Left lung (tissue), 10 donors: ENCODE data around the gene ZP2. TPM values are rescaled to one million over a fixed set of nuclear protein-coding genes. Genes with fewer than 3 reads are reported as not detected.

Experiments used
- ATAC-seq: fragments of 200-7000 bp; cut with Tn5 transposase; one replicate; pipeline ENCODE4 v1.9.1; 2020; ENCODE audit warnings: moderate library complexity
- DNase-seq, 4 donors: peaks; one replicate each; pipeline ENCODE4 v3.0.0-alpha.2; 2013 to 2020
- H3K27ac ChIP-seq, 2 donors: fragments of 200-600 bp; sonication (generic) in 1 of 2; one replicate each; pipeline versions ENCODE4 v1.5.0 to v1.8.0; 2020 to 2021
- H3K27me3 ChIP-seq, 2 donors: fragments of 200-600 bp; sonication (generic) in 1 of 2; one replicate each; pipeline versions ENCODE4 v1.5.0 to v1.8.0; 2020 to 2021
- H3K36me3 ChIP-seq, 2 donors: fragments of 200-600 bp; sonication (generic) in 1 of 2; one replicate each; pipeline versions ENCODE4 v1.5.0 to v1.8.0; 2020 to 2021
- H3K4me1 ChIP-seq, 2 donors: fragments of 200-600 bp; one replicate each; pipeline ENCODE4 v1.8.0; 2021
- H3K4me3 ChIP-seq, 2 donors: fragments of 200-600 bp; sonication (generic) in 1 of 2; one replicate each; pipeline versions ENCODE4 v1.5.0 to v1.8.0; 2020 to 2021; ENCODE audit warnings: mild to moderate bottlenecking in 1 of 2
- H3K9me3 ChIP-seq, 2 donors: fragments of 200-600 bp; sonication (generic) in 1 of 2; one replicate each; pipeline versions ENCODE4 v1.5.0 to v1.8.0; 2020 to 2021
- intact Hi-C, 2 donors: fragments of 100-400 bp; cut with DNase I; formaldehyde crosslinking; loops; one replicate each; pipeline versions ENCODE4 v1.11.2 to v1.14.2; 2022
- polyA plus RNA-seq, 6 donors: library from polyadenylated mRNA; unstranded; fragments of 120-200 nt; gene quantifications; one replicate each; pipeline ENCODE4 v1.2.1, GENCODE V29; 2013; ENCODE audit not compliant: insufficient read length in 6 of 6
- total RNA-seq, 2 donors: library from RNA; stranded (reverse); fragmentation: NEBNext Ultra II Directional; extraction: Animal tissue kit (Norgen Biotek cat#: 25700); gene quantifications; one replicate each; pipeline ENCODE4 v1.2.1, GENCODE V29; 2021
- TF ChIP-seq, protein P1 (sequence below), 2 donors: fragments of 200-600 bp; sonication (generic) in 1 of 2; IDR thresholded peaks; one replicate each; pipeline versions ENCODE4 v1.5.0 to v1.8.0; 2021; ENCODE audit warnings: antibody characterized with exemption in 2 of 2
- donor health status: DM: no; HTN: yes; CAD: no.
- donor health status: DM: no; HTN: no; CAD: no.

Gene ZP2
- total and polyA plus RNA-seq, 8 donors = 1.9 to 6.4 (median 2.8) TPM; not detected in 2

DNA sequence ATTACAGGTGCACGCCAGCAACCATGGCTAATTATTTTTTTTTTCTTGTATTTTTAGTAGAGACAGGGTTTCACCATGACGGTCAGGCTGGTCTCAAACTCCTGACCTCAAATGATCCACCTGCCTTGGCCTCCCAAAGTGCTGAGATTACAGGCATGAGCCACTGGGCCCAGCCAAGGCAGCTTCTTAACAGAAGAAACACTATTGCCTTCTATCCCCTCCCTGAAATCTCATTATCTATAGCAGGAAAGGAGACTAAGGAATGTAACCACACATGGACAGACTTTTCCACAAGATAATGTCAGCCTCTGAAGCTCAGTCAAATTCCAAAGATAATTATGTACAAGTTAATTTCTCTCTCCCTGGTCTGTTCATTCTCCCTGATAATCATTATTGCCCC, 5.7 kb upstream of the ZP2 start:
- no peaks in the 10 kb centered on the region for H3K9me3 ChIP-seq
- DNase-seq (no peak), ATAC-seq (no peak)
- H3K27ac ChIP-seq = no peak overlapping the region
- TF ChIP-seq, protein P1, sequence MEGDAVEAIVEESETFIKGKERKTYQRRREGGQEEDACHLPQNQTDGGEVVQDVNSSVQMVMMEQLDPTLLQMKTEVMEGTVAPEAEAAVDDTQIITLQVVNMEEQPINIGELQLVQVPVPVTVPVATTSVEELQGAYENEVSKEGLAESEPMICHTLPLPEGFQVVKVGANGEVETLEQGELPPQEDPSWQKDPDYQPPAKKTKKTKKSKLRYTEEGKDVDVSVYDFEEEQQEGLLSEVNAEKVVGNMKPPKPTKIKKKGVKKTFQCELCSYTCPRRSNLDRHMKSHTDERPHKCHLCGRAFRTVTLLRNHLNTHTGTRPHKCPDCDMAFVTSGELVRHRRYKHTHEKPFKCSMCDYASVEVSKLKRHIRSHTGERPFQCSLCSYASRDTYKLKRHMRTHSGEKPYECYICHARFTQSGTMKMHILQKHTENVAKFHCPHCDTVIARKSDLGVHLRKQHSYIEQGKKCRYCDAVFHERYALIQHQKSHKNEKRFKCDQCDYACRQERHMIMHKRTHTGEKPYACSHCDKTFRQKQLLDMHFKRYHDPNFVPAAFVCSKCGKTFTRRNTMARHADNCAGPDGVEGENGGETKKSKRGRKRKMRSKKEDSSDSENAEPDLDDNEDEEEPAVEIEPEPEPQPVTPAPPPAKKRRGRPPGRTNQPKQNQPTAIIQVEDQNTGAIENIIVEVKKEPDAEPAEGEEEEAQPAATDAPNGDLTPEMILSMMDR (IDR thresholded peaks at IDR 0.05) = no peak
- H3K4me3 ChIP-seq = no peak overlapping the region
- peaks cover 0 to 9% of the 10 kb centered on the region in 2 donors for H3K27me3 ChIP-seq
- H3K36me3 ChIP-seq = no peaks in the 10 kb centered on the region
- peaks cover 0 to 3% of the 10 kb centered on the region in 2 donors for H3K4me1 ChIP-seq
- intact Hi-C loops = no loop called here

DNA sequence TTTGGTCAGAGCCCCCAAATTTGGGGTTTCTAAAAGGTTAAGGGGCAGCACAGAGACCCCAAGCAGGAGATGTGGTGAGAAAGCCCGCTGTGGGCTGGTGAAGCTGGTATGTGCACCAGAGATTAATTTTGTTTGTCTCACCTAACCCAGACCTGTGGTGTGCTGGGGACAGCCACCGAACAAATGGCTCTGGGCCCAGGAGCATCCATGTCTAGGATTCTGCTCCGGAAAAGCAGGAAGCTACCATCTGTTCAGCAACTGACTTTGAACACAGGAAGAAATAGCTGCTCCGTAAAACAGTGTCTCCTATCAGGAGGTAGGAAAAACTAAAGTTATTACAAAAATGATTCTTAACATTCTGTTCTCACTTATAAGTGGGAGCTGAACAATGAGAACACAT, 2.7 kb upstream of the ZP2 start:
- intact Hi-C loops = no loop called here
- TF ChIP-seq, protein P1 (IDR thresholded peaks at IDR 0.05) = no peak
- no peaks in the 10 kb centered on the region for H3K36me3 ChIP-seq
- no peak overlapping the region for H3K4me3 ChIP-seq
- H3K27ac ChIP-seq = no peak overlapping the region
- peaks cover 0 to 9% of the 10 kb centered on the region in 2 donors for H3K27me3 ChIP-seq
- ATAC-seq = no peak
- no peak for DNase-seq
- H3K4me1 ChIP-seq = no peaks in the 10 kb centered on the region
- H3K9me3 ChIP-seq = no peaks in the 10 kb centered on the region

DNA sequence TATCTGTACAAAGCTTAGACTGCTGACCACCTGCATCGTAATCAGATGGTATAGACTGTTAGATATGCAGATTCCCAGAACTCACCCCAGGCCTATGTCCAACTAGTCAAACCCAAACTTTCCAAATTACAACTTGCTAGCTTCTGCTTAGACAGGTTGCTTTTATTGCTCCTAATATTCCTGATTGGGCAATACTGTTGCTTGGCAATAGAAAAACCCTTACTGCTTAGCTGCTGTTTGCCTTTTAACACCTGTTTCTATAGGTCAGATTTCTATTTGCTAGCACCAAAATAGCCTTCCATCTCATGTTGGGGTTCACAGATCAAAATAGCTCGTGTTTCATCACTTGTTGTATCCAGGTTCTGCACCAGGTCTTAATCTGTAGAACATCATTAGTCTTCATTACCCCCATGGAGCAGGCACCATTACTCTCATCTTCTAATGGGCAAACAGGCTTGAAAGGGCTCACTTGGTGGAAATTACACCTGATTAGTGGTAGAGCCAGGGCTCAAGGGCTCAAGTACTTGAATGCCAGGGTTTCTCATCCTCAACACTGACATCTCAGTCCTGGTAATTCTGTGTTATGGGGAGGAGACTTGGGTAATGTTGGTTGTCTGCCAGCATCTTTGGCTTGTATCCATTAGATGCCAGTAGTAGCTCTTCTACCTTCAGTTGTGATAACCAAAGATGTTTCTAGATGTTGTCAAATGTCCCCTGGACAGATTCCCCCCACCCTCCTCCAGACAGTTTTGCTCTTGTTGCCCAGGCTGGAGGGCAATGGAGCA, 2.7 kb downstream of the ZP2 start:
- no peaks in the 10 kb centered on the region for H3K36me3 ChIP-seq
- no peaks in the 10 kb centered on the region for H3K27me3 ChIP-seq
- TF ChIP-seq, protein P1 (IDR thresholded peaks at IDR 0.05) = no peak
- intact Hi-C loops = no loop called here
- DNase-seq (no peak), ATAC-seq (no peak)
- H3K27ac ChIP-seq = no peak overlapping the region
- H3K4me1 ChIP-seq = no peaks in the 10 kb centered on the region
- H3K4me3 ChIP-seq = no peak overlapping the region
- no peaks in the 10 kb centered on the region for H3K9me3 ChIP-seq

DNA sequence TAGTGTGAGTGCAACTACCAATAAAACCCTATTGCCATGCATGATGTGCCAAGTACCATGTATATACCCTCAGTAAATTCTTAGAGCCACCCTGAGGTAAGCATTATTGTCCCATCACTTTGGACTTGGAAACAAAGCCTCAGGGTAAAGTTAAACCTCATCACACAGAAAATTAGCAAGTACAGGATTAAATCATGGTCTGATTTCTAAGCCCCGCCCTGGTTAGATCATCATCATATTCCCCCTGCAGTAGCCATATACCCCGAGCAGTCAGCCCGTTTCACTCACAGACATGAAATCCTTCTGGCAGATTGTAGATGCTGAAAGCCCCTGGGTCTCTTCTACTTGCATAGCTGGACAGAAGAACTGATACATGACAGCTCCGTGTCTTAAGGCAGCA, 4.8 kb downstream of the ZP2 start:
- Histone ChIP-seq H3K27ac (no peak overlapping the region), H3K4me1 (no peaks in the 10 kb centered on the region), H3K27me3 (no peaks in the 10 kb centered on the region), H3K36me3 (no peaks in the 10 kb centered on the region), H3K9me3 (no peaks in the 10 kb centered on the region), H3K4me3 (no peak overlapping the region)
- no peak for ATAC-seq
- TF ChIP-seq, protein P1 (IDR thresholded peaks at IDR 0.05) = no peak
- intact Hi-C loops = no loop called here
- no peak for DNase-seq

DNA sequence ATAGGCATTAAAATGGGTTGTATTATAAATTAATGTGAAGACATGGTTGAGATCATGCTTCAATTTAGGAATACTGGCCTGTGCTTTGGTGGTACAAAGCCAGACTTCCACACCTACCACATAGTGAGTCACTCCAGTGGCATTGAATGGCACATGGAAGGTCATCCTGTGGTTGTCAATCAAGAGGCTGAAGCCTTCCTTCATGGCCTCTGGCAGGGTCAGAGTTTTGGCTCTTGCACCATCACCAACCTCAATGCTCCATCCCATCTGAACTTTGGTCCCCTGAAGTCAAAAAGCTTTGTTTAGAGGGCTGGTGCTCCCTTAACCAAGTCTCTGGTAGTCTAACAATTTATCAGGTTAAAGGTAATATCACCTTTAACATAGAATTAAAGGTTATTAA, 6.1 kb downstream of the ZP2 start:
- Histone ChIP-seq H3K36me3 (no peaks in the 10 kb centered on the region), H3K4me1 (no peaks in the 10 kb centered on the region), H3K4me3 (no peak overlapping the region), H3K27ac (no peak overlapping the region), H3K9me3 (no peaks in the 10 kb centered on the region), H3K27me3 (no peaks in the 10 kb centered on the region)
- TF ChIP-seq, protein P1 (IDR thresholded peaks at IDR 0.05) = no peak
- ATAC-seq (no peak), DNase-seq (no peak)
- intact Hi-C loops = no loop called here
